ENCODE measurements around the gene HNRNPU. TPM values are rescaled to one million over a fixed set of nuclear protein-coding genes. Genes with fewer than 3 reads are reported as not detected.

HNRNPU gene
- total RNA-seq, 1 experiment from 2014 or later, result 148 TPM

DNA sequence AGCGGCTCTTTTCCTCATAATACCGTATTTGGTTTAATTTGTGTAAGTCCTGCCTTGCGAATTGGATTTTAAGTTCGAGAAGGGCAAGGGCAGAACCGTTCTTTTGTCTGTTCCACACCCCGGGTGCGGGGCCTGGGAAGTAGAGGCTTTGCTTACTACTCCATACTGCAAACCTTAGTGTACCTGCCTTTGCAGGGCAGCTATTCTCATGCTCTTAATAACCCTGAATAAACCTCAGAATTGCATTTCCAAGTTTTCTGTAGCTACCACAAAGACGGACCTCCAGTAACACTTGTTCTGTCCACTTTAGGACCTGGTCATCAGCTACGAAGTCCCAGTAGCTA, 657 bp upstream of the HNRNPU start:
- DNase-seq (ENCODE audit: low read depth), result no peak
- in situ Hi-C loops (cut with HindIII; ENCODE audit: low pct_unique_long_range_greater_than_20kb, low sequenced_read_pairs), result no loop called here

DNA sequence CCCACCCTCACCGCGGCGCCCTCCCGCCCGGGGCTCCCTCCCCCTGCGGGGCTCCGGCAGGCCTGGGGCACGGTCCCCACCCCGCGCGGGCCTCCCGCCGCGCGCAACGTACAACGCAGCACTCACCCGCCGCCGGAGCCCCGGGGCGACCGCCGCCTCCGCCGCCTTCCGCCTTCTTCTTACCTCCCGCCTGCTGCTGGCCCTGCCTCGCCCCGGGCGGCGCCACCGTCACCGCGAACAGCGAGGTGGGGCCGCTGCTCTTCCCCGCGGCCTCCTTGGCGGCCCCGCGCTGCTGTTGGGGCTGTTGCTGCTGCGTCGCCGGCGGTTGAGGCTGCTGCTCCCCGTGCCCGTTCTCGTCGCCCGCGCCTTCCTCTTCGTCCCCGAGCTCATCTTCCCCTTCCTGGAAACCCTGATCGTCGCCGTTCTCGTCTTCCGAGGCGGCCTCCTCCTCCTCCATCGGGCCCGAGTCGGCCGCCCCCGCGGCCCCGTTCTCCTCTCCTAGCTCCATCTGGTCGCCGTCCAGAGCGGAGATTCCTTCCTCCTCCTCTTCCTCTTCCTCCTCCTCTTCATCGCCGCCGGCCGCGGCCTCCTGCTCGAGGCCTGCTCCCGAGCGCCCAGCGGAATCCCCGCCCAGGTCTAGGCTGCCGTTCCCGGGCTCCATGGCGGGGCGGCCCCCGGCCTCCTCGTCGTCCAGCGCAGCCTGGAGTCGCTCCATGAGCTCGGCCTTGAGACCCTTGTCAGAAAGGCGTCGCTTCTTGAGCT, 671 bp downstream of the HNRNPU start:
- in situ Hi-C loops (cut with HindIII; ENCODE audit: low pct_unique_long_range_greater_than_20kb, low sequenced_read_pairs), result no loop called here
- DNase-seq (ENCODE audit: low read depth), result no peak

GRCh38 chr1:244862699-244863490, 1.4 kb downstream of the HNRNPU start:
- in situ Hi-C loops (cut with HindIII; ENCODE audit: low pct_unique_long_range_greater_than_20kb, low sequenced_read_pairs), result no loop called here
- DNase-seq (ENCODE audit: low read depth), result peak; percentile 95

- in situ Hi-C loops (cut with HindIII; ENCODE audit: low pct_unique_long_range_greater_than_20kb, low sequenced_read_pairs), result no loop called here
Observed at GRCh38 chr1:244862354-244862698, 2.0 kb downstream of the HNRNPU start.

GRCh38 chr1:244861683-244862082, 2.7 kb downstream of the HNRNPU start:
- in situ Hi-C loops (cut with HindIII; ENCODE audit: low pct_unique_long_range_greater_than_20kb, low sequenced_read_pairs), result no loop called here
- DNase-seq (ENCODE audit: low read depth), result no peak

More at GRCh38 chr1:244862354-244862698, 2.0 kb downstream of the HNRNPU start:
- DNase-seq (ENCODE audit: low read depth), result no peak

- no peak for DNase-seq (ENCODE audit: low read depth)
- in situ Hi-C loops (cut with HindIII; ENCODE audit: low pct_unique_long_range_greater_than_20kb, low sequenced_read_pairs), result no loop called here
Observed at GRCh38 chr1:244860914-244861610, 3.3 kb downstream of the HNRNPU start.

DNA sequence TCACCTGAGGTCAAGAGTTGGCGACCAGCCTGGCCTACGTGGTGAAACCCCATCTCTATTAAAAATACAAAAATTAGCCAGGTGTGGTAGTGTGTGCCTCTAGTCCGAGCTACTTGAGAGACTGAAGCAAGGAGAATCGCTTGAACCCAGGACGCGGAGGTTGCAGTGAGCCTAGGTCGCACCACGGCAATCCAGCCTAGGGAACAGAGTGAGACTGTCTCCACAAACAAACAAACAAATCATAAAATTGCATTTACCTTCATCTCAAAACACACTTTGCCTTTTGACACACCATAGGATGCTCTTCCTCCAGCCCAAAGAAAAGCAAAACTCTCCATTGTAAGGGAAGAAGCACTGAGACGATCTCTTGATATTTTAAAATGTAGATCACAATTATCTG, 4.3 kb downstream of the HNRNPU start:
- in situ Hi-C loops (cut with HindIII; ENCODE audit: low pct_unique_long_range_greater_than_20kb, low sequenced_read_pairs), result no loop called here
- no peak for DNase-seq (ENCODE audit: low read depth)

DNA sequence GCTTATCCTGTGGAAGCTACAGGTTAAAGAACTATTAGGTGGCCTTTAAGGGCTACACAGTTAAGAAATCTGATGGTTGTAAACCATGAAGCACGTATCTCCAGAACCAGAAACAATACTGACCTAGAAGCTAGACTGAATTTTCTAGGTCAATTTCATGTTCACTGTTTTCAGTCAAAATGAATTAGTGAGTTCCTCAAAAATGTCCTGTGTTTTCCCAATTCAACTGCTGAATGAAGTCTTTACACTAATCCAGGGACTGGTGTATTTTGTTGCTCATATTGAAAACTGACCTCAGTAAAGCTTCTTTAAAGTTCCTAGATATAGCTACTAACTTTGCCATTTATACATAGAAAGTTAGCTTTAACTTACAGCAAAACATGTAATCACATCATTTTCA, 6.0 kb downstream of the HNRNPU start:
- no peak for DNase-seq (ENCODE audit: low read depth)
- in situ Hi-C loops (cut with HindIII; ENCODE audit: low pct_unique_long_range_greater_than_20kb, low sequenced_read_pairs), result no loop called here

GRCh38 chr1:244857761-244858160, 6.6 kb downstream of the HNRNPU start:
- in situ Hi-C loops (cut with HindIII; ENCODE audit: low pct_unique_long_range_greater_than_20kb, low sequenced_read_pairs), result no loop called here
- no peak for DNase-seq (ENCODE audit: low read depth)

GRCh38 chr1:244854865-244855578, 9.3 kb downstream of the HNRNPU start:
- DNase-seq (ENCODE audit: low read depth), result no peak
- in situ Hi-C loops (cut with HindIII; ENCODE audit: low pct_unique_long_range_greater_than_20kb, low sequenced_read_pairs), result no loop called here

DNA sequence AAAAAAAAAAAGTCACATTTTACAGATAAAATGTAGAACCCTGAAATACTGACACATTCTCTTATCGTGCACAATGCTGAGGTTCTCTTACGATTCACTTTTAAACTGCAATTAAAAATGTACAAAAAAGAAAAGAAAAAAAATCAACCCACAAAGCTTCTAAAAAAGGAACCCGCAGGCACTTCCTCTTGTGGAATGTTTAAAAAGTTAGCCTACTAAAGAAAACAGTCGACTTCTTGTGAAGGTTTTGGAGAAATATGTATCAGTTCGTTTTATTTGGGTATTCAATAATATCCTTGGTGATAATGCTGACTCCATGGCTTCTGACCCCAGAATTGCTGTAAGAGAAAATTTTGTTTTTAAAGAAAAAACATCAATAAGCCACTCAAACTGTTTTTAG, 10.2 kb downstream of the HNRNPU start:
- in situ Hi-C loops (cut with HindIII; ENCODE audit: low pct_unique_long_range_greater_than_20kb, low sequenced_read_pairs), result no loop called here
- no peak for DNase-seq (ENCODE audit: low read depth)

GRCh38 chr1:244852694-244853093, 11.6 kb downstream of the HNRNPU start:
- in situ Hi-C loops (cut with HindIII; ENCODE audit: low pct_unique_long_range_greater_than_20kb, low sequenced_read_pairs), result no loop called here
- no peak for DNase-seq (ENCODE audit: low read depth)

DNA sequence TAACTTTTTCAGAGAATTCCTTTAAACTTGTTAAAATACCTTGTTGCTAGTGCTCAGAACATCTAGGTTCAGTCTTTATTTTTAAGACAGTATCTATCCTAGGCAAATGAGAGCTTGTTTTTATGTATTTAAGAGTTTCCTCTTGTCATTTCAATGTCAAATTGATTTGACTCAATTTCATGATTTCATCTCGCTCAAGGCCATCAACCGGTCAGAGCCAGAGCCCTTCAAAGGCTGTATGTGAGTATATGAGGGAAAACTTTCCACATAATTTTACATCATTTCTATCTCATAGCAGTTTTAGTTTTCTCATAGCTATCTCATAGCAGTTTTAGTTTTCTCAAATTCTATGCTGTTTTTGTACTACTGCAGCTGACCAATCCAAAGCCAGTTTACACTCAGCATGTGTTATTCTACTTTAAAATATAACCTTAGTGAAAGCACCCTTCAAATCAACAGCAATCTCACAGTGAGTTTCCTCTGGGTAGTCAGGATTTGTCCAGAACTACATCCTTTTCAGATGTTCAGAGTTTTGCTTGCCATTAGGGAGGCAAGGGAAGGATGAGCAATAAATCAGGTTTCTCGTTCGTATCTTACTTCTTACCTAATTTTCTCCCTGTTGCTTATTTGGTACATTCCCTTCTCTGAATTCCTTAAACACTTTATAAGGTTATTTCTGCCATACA, 12.7 kb downstream of the HNRNPU start:
- DNase-seq (ENCODE audit: low read depth), result no peak
- in situ Hi-C loops (cut with HindIII; ENCODE audit: low pct_unique_long_range_greater_than_20kb, low sequenced_read_pairs), result no loop called here

DNA sequence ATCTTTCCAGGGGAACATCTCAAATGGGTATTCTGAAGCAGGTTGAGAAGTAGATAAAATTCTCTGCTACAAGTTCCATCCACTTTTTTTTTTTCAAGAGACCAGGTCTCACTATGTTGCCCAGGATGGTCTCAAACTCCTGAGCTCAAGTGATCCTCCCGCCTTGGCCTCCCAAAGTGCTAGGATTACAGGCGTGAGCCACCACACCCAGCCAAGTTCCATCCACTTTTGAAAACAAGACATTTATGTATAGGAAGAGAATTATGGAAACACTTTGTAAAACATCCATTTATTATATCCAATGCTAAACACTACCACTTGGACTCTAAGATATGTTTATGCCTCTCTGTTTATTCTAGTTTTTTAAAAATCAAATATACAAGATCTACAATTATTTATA, 13.4 kb downstream of the HNRNPU start:
- in situ Hi-C loops (cut with HindIII; ENCODE audit: low pct_unique_long_range_greater_than_20kb, low sequenced_read_pairs), result no loop called here
- DNase-seq (ENCODE audit: low read depth), result no peak

DNA sequence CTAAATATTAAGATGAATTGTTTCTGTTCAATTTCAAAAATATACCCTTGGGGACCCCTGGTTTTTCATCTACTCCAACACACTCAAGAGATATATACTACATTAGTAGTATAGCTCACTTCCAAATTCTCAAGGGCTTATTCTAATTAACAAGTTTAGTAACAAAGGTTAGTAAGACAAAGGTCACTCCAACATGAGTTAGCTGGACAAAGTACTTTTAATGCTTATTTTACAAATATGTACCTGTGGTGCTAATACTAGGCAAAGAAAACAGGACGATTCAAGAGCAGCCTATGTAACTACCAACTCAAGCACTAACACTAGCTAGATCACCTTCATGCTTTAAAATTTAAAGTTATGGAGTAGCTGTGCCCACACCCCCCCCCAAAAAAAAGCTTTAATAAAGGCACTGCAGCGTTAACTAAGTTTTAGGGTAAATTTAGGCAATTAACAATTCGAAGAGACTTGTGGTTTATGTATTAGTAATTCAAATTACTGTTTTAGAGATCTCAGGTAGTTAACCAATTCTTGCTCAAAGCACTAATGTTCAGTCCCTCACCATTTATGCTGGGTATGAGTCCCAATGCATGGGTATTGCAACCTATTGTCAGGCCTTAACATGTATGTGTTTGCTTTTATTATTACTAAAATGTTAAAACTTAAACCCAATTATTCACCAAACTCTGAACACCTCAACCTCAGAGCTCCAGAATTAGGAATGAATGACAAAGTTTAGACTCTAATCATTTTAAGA, 14.1 kb downstream of the HNRNPU start:
- DNase-seq (ENCODE audit: low read depth), result no peak
- in situ Hi-C loops (cut with HindIII; ENCODE audit: low pct_unique_long_range_greater_than_20kb, low sequenced_read_pairs), result no loop called here

- in situ Hi-C loops (cut with HindIII; ENCODE audit: low pct_unique_long_range_greater_than_20kb, low sequenced_read_pairs), result no loop called here
- no peak for DNase-seq (ENCODE audit: low read depth)
Observed at GRCh38 chr1:244849189-244849866, 15.0 kb downstream of the HNRNPU start.

DNA sequence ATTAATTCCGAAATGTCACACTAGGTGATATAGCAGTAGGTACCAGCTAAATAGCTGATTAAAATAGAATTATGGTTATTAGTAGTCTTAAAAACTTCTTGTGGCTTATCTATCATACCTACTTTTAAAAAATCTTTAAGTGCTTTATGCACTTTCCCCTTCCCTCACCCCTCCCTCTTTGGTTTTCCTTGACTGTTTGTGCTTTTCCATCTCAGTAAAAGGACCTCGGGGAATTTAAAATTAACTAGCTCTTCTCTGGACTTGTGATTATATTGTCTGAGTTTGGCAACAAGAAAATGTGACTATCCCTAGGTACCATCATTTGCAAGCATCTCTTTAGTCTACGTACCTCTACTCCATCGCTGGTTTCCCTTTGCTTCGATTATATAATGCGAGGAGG, 17.7 kb downstream of the HNRNPU start:
- DNase-seq (ENCODE audit: low read depth), result no peak
- in situ Hi-C loops (cut with HindIII; ENCODE audit: low pct_unique_long_range_greater_than_20kb, low sequenced_read_pairs), result no loop called here

Data from Caki2 (cell line).